ENCODE measurements around the gene FKBP4.

DNA sequence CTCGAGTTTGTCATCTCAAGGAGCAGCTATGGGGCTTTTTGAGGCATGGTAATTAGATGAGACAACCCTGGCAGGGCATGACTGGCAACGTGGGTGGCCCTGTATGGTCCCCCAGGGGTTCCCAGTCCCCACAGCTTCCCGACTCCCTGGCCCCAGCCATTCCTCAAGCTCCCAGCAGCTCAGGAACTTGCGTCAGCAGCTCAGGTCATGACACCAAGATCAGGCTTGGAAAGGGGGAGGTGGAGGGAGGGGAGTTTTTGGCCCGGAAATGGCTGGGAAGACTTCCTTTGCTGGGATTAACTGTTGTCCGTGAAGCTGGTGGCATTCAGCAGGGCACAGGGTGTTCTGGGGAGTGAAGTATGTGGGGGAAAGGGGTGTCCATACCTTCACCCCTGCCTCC, 50.5 kb downstream of the FKBP4 start:
- TF ChIP-seq, protein P1, sequence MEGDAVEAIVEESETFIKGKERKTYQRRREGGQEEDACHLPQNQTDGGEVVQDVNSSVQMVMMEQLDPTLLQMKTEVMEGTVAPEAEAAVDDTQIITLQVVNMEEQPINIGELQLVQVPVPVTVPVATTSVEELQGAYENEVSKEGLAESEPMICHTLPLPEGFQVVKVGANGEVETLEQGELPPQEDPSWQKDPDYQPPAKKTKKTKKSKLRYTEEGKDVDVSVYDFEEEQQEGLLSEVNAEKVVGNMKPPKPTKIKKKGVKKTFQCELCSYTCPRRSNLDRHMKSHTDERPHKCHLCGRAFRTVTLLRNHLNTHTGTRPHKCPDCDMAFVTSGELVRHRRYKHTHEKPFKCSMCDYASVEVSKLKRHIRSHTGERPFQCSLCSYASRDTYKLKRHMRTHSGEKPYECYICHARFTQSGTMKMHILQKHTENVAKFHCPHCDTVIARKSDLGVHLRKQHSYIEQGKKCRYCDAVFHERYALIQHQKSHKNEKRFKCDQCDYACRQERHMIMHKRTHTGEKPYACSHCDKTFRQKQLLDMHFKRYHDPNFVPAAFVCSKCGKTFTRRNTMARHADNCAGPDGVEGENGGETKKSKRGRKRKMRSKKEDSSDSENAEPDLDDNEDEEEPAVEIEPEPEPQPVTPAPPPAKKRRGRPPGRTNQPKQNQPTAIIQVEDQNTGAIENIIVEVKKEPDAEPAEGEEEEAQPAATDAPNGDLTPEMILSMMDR (IDR thresholded peaks at IDR 0.05), result no peak
- TF ChIP-seq POLR2A (IDR thresholded peaks at IDR 0.05), result no peak
